ENCODE data around the gene TYSND1. TPM values are rescaled to one million over a fixed set of nuclear protein-coding genes. Genes with fewer than 3 reads are reported as not detected.
"Not testable (repeated sequence)": the region's sequence is repeated elsewhere in the genome, so short reads cannot be mapped to it uniquely, and the experiment has no call there.

Gene TYSND1
- total RNA-seq, 1 experiment from 2014 or later = 14.1 TPM

DNA sequence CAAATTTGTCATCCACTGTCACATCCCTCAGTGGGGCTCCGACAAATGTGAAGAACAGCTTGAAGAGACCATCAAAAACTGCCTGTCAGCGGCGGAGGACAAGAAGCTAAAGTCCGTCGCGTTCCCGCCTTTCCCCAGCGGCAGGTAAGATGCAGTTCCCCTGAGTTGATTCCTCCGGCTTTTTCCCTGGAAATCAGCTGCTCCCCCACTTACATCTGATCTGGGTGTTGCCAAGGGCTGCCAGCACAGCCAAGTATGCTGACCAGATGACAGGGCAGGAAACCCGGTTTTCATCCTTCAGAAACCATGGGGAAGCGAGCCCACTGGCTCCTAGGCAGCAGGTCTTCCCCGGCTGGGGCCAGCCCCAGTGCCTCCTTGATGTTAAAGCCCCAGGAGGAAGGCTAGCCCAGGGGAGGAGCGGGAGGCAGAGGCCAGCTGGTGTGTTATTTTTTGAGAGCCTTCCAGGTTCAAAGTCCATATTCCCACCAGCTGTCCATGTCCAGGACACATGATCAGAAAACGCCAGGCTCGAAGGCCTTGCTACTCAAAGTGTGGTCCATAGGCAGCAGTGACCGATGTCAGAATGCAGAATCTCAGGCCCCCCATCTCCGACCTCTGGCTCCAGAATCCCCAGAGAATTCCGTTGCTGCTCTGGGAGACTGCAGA lies 37.3 kb downstream of the TYSND1 start:
- no peak for DNase-seq (ENCODE audit: low read depth)

GRCh38 chr10:70106958-70107791 lies 39.3 kb downstream of the TYSND1 start:
- DNase-seq (ENCODE audit: low read depth) = no peak

GRCh38 chr10:70101668-70102067 lies 44.8 kb downstream of the TYSND1 start:
- no peak for DNase-seq (ENCODE audit: low read depth)

DNA sequence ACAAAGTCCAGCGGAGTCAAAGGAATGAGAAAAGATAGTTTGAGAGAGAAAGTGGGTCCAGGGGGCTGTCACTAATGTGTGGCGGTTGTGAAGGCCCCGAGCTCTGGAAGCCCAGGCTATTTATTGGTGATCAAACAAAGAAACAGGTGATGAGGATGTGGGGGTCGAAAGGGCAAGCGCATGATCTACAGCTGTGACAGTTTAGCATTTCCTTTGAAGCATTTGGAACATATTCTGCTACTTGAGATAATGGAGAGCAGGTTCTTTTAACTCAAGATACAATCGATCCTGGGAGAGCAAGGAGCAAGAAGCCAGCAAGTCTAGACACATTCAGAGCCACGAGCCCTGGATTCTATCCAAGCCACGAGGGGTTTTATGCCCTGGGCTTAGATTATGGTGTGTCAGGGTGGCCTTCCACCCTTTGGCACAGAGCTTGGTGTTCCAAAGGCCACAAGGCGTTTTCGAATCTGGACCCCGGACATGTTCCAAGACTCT lies 45.4 kb downstream of the TYSND1 start:
- not testable (repeated sequence) for DNase-seq (ENCODE audit: low read depth)

DNA sequence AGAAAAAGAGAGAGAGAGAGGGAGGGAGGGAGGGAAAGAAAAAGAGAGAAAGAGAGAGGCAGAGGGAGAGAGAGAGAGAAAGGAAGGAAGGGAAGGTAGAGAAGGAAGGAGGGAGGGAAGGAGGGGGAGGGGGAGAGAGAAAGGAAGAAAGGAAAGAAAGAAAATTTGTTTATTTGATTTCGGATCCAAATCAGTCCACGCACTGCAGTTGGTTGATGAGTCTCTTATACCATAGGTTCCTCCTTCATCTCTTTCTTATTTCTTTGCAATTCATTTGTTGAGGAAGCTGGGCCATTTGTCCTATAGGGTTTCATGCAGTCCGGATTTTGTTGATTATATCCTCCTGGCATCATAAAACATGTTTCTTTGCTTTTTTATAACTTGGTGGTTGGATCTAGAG lies 48.2 kb downstream of the TYSND1 start:
- DNase-seq (ENCODE audit: low read depth) = no peak

DNA sequence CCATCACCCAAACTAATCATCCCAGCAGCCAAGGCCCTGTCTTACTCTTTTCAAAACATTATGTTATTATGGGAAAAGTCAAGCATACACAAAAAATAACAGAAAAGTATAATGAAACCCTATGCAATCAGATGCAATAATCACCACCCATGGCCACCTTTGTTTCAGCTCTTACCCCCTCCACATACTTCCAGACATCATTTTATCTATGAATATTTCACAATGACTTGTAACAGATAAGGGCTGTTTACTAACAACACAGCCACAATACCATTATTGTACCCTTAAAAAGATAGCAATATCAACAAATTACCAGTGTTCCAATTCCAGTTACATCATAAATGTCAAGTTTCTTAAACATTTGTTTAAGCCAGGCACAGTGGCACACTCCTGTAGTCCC lies 49.0 kb downstream of the TYSND1 start:
- DNase-seq (ENCODE audit: low read depth) = no peak

DNA sequence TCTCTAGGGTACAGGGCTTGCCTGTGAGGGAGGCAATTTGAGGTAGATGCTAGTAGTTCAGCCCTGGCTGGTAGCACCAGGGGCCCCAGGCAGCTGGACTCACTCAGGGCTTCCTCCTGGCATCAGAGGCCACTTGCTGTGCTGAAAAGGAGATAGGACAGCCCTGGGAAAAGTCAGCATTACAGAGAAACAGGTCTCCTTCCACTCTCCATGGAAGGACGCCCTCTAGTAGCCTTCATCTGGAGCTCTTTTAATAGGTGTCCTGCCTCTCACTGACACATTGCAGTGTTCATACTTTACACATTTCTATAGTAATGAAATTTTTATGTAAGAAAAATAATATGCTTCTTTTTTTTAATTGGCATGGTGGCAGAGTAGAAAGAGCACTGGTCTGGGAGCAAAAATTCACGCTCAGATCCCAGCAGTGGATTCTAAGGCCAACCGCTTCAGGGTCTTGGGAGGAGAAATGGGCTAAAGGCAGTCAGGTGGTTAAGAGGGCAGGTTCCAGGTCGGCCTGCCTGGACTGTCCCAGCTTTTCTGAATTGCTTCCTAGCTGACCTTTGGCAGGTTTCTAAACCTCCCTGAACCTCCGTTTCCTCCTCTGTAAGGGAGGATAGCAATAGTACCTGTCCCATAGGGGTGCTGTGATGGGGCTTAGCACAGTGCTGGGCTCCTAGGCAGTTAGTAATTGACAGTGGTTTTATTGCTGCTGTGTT lies 49.6 kb downstream of the TYSND1 start:
- DNase-seq (ENCODE audit: low read depth) = no peak

DNA sequence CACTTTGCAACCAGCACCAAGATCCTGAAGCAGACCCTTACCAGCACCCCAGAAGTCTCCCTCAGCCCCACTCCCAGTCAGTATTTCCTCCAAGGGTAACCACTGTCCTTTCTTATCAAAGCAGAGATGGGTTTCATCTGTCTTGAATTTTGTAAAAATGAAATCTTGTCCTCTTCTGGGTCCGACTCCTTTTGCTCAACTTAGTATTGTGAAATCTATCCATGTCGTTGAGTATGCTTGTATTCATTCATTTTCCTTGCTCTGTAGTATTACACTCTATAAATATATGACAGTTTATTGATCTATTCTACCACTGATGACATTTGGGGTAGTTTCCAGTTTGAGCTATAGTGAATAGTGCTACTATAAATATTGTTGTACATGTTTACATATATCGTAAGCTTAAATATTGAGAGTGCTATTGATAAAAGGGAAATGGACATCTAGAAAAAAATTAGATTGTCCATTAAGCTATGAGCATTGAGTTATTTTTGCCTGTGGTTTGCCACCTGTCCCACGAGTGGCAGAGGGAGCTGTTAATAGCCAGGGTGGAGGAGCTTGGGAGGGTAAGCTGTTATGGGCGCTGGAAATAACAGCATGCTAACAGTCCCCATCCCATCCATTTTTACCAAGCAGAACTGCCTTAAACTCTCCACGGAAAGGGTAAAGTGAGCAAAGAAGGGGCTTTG lies 50.3 kb downstream of the TYSND1 start:
- no peak for DNase-seq (ENCODE audit: low read depth)

DNA sequence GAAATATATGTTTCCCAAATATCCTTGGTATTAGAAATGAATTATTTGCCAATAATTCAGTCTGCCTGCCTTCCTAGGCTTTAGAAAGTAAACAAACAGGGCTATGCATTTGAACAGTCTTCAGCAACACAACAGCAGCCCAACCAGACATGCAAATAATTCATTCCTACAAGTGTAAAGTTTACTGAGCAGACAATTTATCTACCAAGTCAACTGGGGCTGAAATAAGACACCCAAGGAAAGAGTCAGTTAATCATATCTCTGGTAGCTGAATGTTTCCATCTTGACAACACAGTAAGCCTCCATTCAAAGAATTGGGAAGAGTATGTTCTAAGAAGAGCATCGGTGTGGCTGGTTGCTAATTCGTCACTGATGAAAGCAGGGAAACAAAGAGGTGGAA lies 52.2 kb downstream of the TYSND1 start:
- DNase-seq (ENCODE audit: low read depth) = no peak

- DNase-seq (ENCODE audit: low read depth) = no peak
Observed at GRCh38 chr10:70093335-70093944, 53.1 kb downstream of the TYSND1 start.

- no peak for DNase-seq (ENCODE audit: low read depth)
Observed at GRCh38 chr10:70092389-70092718, 54.1 kb downstream of the TYSND1 start.

DNA sequence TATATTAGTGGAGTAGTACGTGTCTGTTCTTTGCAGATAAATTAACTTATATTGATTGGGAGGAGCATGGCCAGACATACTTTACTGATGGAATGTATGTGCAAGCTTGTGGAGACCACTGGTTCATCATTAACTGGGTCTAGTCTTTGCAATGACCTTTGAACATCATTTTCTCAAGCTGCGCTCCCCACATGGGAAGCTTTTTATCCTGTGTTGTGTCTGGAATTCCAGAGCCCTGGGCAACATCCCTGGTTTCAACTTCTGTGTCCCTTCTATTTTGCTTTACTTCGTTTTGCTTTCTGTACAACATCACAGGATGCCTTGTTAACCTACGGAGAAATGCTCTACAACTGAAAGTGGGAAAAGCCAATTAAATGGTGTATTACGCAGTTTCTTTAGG lies 55.5 kb downstream of the TYSND1 start:
- no peak for DNase-seq (ENCODE audit: low read depth)

DNA sequence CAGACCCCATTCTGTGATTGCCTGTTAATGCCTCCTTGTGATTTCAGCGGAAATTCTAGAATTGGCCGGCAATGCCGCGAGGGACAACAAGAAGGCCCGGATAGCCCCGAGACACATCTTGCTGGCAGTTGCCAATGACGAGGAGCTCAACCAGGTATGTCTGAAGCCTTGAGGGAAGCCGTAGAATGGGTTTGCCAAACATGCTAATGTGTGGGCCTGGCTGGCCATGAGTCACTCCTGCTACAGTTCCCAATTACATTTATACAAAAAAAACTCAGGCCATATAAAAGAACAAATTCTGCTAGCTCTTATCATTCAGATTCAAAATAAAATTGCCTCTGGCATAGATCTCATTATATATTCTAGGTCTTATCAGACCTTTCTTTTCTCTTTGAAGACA lies 56.5 kb downstream of the TYSND1 start:
- no peak for DNase-seq (ENCODE audit: low read depth)

DNA sequence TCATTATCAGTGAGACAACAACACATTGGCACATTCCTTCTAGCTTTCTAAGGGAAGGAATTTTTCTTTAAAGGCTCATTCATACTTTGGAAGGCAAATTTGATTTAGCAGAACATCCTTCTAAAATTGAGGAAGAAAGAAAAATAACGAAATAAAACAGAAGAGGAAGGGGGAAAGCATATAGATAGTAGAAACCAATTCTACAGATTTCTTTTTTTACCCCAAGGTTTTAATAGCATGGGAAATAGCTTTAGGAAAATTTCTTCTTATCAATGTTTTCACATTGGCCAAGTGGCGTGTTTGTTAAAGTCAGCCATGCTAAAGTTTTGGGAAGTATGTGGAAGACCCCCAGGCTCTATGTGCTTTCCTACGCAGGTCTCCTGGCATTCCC lies 58.2 kb downstream of the TYSND1 start:
- DNase-seq (ENCODE audit: low read depth) = no peak

Other genes with a start within 250 kb of the TYSND1 start
- gene MACROH2A2, start 93.9 kb downstream of the TYSND1 start, total RNA-seq (2014; rRNA removed) = 13.3 and 14.5 TPM in 2 replicates
- 5.8 and 6.9 TPM in 2 replicates for gene AIFM2, start 13.9 kb downstream of the TYSND1 start, total RNA-seq (2014; rRNA removed)
- gene SAR1A, start 23.8 kb upstream of the TYSND1 start, total RNA-seq (2014; rRNA removed) = 108 and 111 TPM in 2 replicates
- gene PPA1, start 86.7 kb upstream of the TYSND1 start, total RNA-seq (2014; rRNA removed) = 178 and 180 TPM in 2 replicates
- gene NPFFR1, start 137.3 kb upstream of the TYSND1 start, total RNA-seq (2014; rRNA removed) = not detected in 2 replicates
- 12.9 and 14.1 TPM in 2 replicates for gene LRRC20, start 235.9 kb upstream of the TYSND1 start, total RNA-seq (2014; rRNA removed)